H1 (cell line): ENCODE data around the gene PRKCH. TPM values are rescaled to one million over a fixed set of nuclear protein-coding genes. Genes with fewer than 3 reads are reported as not detected.

Source experiments
- CTCF ChIA-PET: fragments of 300-600 bp; sonication (Branson Sonifier 250); formaldehyde crosslinking; loops from one replicate; lab custom pipeline; 2021; ENCODE audit not compliant: partially characterized antibody; lab: Charles Lee
- POLR2A ChIA-PET: fragments of 300-600 bp; sonication (Branson Sonifier 250); formaldehyde crosslinking; loops from one replicate; lab custom pipeline; 2021; ENCODE audit warnings: inconsistent platforms; ENCODE audit not compliant: partially characterized antibody; lab: Charles Lee
- DNase-seq, 2 experiments: peaks; one replicate each; pipeline versions ENCODE4 v3.0.0 to v3.0.0-alpha.2; 2010 to 2022; ENCODE audit warnings: low spot score in 2 of 2, low read depth in 1 of 2, mixed read lengths in 1 of 2
- FAIRE-seq: peaks from 2 replicates; lab custom pipeline; 2011; peaks lifted over from hg19 to GRCh38; lab: Jason Lieb, UNC
- H2AFZ ChIP-seq: 2 replicates; pipeline ENCODE4 v1.8.1; 2012; ENCODE audit warnings: low read length, inconsistent platforms
- H2AK5ac ChIP-seq: 2 replicates; pipeline ENCODE4 v1.6.1; 2013; ENCODE audit warnings: low read depth, low read length
- H2BK120ac ChIP-seq: replicated peaks from 2 replicates; pipeline ENCODE3; 2013; ENCODE audit warnings: low read depth, low read length, inconsistent platforms
- H2BK12ac ChIP-seq: 2 replicates; pipeline ENCODE4 v1.6.1; 2013; ENCODE audit warnings: low read depth, low read length
- H2BK15ac ChIP-seq: 2 replicates; pipeline ENCODE4 v1.6.1; 2013; ENCODE audit warnings: low read length
- H2BK20ac ChIP-seq: 2 replicates; pipeline ENCODE4 v1.6.1; 2013; ENCODE audit warnings: low read length
- H2BK5ac ChIP-seq: 2 replicates; pipeline ENCODE4 v1.6.1; 2013; ENCODE audit warnings: low read depth, low read length
- H3K14ac ChIP-seq: 2 replicates; pipeline ENCODE4 v1.6.1; 2013; ENCODE audit warnings: inconsistent platforms; ENCODE audit not compliant: insufficient read length
- H3K18ac ChIP-seq: 2 replicates; pipeline ENCODE4 v1.6.1; 2013; ENCODE audit warnings: low read length; ENCODE audit errors: extremely low read depth
- H3K23ac ChIP-seq: 2 replicates; pipeline ENCODE4 v1.6.1; 2013; ENCODE audit warnings: inconsistent platforms; ENCODE audit not compliant: insufficient read length
- H3K23me2 ChIP-seq: 2 replicates; pipeline ENCODE4 v1.6.1; 2013; ENCODE audit warnings: low read depth, low read length
- H3K27ac ChIP-seq: 2 replicates; pipeline ENCODE4 v1.6.1; 2011; ENCODE audit warnings: low read depth, low read length, inconsistent platforms
- H3K27me3 ChIP-seq, 4 experiments: replicated peaks in 1 of 4; 1 replicate in 1 of 4; 2 replicates in 3 of 4; pipeline versions ENCODE4 v1.6.1 to v1.8.1; 2011 to 2013; ENCODE audit warnings: low read length in 3 of 4, mild to moderate bottlenecking in 3 of 4, inconsistent platforms in 2 of 4, mixed read lengths in 2 of 4, moderate library complexity in 1 of 4; ENCODE audit not compliant: control insufficient read depth in 3 of 4, insufficient read depth in 3 of 4; ENCODE audit errors: extremely low read depth in 1 of 4
- H3K36me3 ChIP-seq, 4 experiments: 2 replicates each; pipeline versions ENCODE4 v1.6.1 to v1.8.1; 2011 to 2013; ENCODE audit warnings: mild to moderate bottlenecking in 4 of 4, low read length in 3 of 4, moderate library complexity in 2 of 4, control low read depth in 1 of 4, inconsistent platforms in 1 of 4; ENCODE audit not compliant: insufficient read depth in 4 of 4, control insufficient read depth in 2 of 4
- H3K4ac ChIP-seq: replicated peaks from 2 replicates; pipeline ENCODE3; 2013; ENCODE audit warnings: low read length, low read depth, mixed read lengths, inconsistent platforms; ENCODE audit not compliant: insufficient read length
- H3K4me1 ChIP-seq, 4 experiments: replicated peaks in 1 of 4; 1 replicate in 1 of 4; 2 replicates in 3 of 4; pipeline versions ENCODE4 v1.6.1 to v1.8.1; 2011 to 2013; ENCODE audit warnings: low read length in 3 of 4, inconsistent platforms in 2 of 4, mixed read lengths in 1 of 4; ENCODE audit not compliant: insufficient read depth in 4 of 4, control insufficient read depth in 3 of 4
- H3K4me2 ChIP-seq, 2 experiments: 2 replicates each; pipeline versions ENCODE4 v1.6.1 to v1.8.1; 2011 to 2013; ENCODE audit warnings: low read depth in 2 of 2, low read length in 2 of 2, control low read depth in 1 of 2, inconsistent platforms in 1 of 2, mild to moderate bottlenecking in 1 of 2; ENCODE audit not compliant: insufficient read depth in 1 of 2
- H3K4me3 ChIP-seq, 4 experiments: fragments of 200-600, 300-600 bp in 1 of 4; sonication (generic), shearing (Covaris generic), sonication (Bioruptor Twin) in 1 of 4; 2 replicates each; pipeline versions ENCODE4 v1.5.1 to v1.8.1; 2011 to 2016; ENCODE audit warnings: low read length in 4 of 4, low read depth in 3 of 4, control low read depth in 2 of 4, inconsistent platforms in 2 of 4, mild to moderate bottlenecking in 2 of 4, mixed read lengths in 1 of 4, moderate library complexity in 1 of 4; ENCODE audit not compliant: insufficient read depth in 2 of 4; ENCODE audit errors: extremely low read depth in 1 of 4
- H3K56ac ChIP-seq: replicated peaks from 2 replicates; pipeline ENCODE3; 2013; ENCODE audit warnings: low read depth, mild to moderate bottlenecking, mixed read lengths, low read length, inconsistent platforms; ENCODE audit not compliant: insufficient read length
- H3K79me1 ChIP-seq: 2 replicates; pipeline ENCODE4 v1.6.1; 2013; ENCODE audit warnings: low read depth, low read length, control low read depth
- H3K79me2 ChIP-seq, 2 experiments: 2 replicates each; pipeline versions ENCODE4 v1.6.1 to v1.8.1; 2012 to 2013; ENCODE audit warnings: low read length in 2 of 2, mild to moderate bottlenecking in 2 of 2, inconsistent platforms in 1 of 2; ENCODE audit not compliant: insufficient read depth in 2 of 2, control insufficient read depth in 1 of 2
- H3K9ac ChIP-seq, 4 experiments: replicated peaks in 1 of 4; 1 replicate in 1 of 4; 2 replicates in 3 of 4; pipeline versions ENCODE4 v1.6.1 to v1.8.1; 2011 to 2013; ENCODE audit warnings: low read depth in 3 of 4, low read length in 3 of 4, control low read depth in 2 of 4, mild to moderate bottlenecking in 2 of 4, moderate library complexity in 2 of 4, inconsistent platforms in 1 of 4; ENCODE audit errors: extremely low read depth in 1 of 4
- H3K9me3 ChIP-seq, 2 experiments: 2 replicates each; pipeline versions ENCODE4 v1.6.1 to v1.8.1; 2012 to 2013; ENCODE audit warnings: mild to moderate bottlenecking in 2 of 2, moderate library complexity in 2 of 2, control low read depth in 1 of 2, inconsistent platforms in 1 of 2, low read depth in 1 of 2, low read length in 1 of 2, mixed read lengths in 1 of 2; ENCODE audit not compliant: insufficient read depth in 2 of 2
- H4K20me1 ChIP-seq, 2 experiments: replicated peaks in 1 of 2; 2 replicates each; pipeline versions ENCODE3 to v1.8.1; 2011 to 2013; ENCODE audit warnings: inconsistent platforms in 2 of 2, low read length in 2 of 2, mild to moderate bottlenecking in 1 of 2; ENCODE audit not compliant: insufficient read depth in 2 of 2, control insufficient read depth in 1 of 2
- H4K5ac ChIP-seq: 2 replicates; pipeline ENCODE4 v1.6.1; 2013; ENCODE audit warnings: low read length, low read depth, mixed read lengths, inconsistent platforms; ENCODE audit not compliant: insufficient read length
- H4K8ac ChIP-seq: 2 replicates; pipeline ENCODE4 v1.8.0; 2013; ENCODE audit warnings: mild to moderate bottlenecking, moderate library complexity, low read length, inconsistent platforms; ENCODE audit not compliant: insufficient read depth; ENCODE audit errors: extremely low read depth
- H4K91ac ChIP-seq: replicated peaks from 2 replicates; pipeline ENCODE3; 2013; ENCODE audit warnings: low read length, mixed read lengths, inconsistent platforms; ENCODE audit not compliant: insufficient read length
- BCL11A ChIP-seq, 2 experiments: IDR thresholded peaks; one replicate each; pipeline ENCODE4 v1.6.1; 2011; ENCODE audit warnings: low read depth in 2 of 2, low read length in 2 of 2, mild to moderate bottlenecking in 2 of 2
- CEBPB ChIP-seq: IDR thresholded peaks from 2 replicates; pipeline ENCODE4 v1.6.1; 2012; ENCODE audit warnings: low read depth, low read length
- EZH2 ChIP-seq: fragments of 200-600 bp; sonication (generic); IDR thresholded peaks from 2 replicates; pipeline ENCODE4 v1.7.1; 2012; ENCODE audit warnings: low read depth, mild to moderate bottlenecking, moderate library complexity, low read length, inconsistent platforms; ENCODE audit not compliant: severe bottlenecking
- JUND ChIP-seq: IDR thresholded peaks from 2 replicates; pipeline ENCODE4 v1.6.1; 2011; ENCODE audit warnings: mild to moderate bottlenecking, improper control_type of control experiment, low read length
- KDM4A ChIP-seq: IDR thresholded peaks from one replicate; pipeline ENCODE4 v1.7.1; 2012; ENCODE audit warnings: low read depth, mild to moderate bottlenecking, moderate library complexity, low read length, inconsistent platforms; ENCODE audit not compliant: severe bottlenecking
- MAFK ChIP-seq: IDR thresholded peaks from 2 replicates; pipeline ENCODE4 v1.6.1; 2012; ENCODE audit warnings: low read depth, mild to moderate bottlenecking, improper control_type of control experiment, low read length
- NANOG ChIP-seq: IDR thresholded peaks from 2 replicates; pipeline ENCODE4 v1.6.1; 2011; ENCODE audit warnings: low read length, low read depth, mild to moderate bottlenecking, inconsistent platforms; ENCODE audit not compliant: insufficient read depth, poor library complexity, severe bottlenecking
- RNF2 ChIP-seq: fragments of 200-900, 300-1000 bp; sonication (generic); IDR thresholded peaks from 2 replicates; pipeline ENCODE4 v1.7.1; 2016; ENCODE audit warnings: borderline replicate concordance, low read depth, mild to moderate bottlenecking, antibody characterized with exemption, low read length; ENCODE audit not compliant: poor library complexity, severe bottlenecking; ENCODE audit errors: missing control alignments
- SUZ12 ChIP-seq: fragments of 200-600 bp; sonication (generic); IDR thresholded peaks from 2 replicates; pipeline ENCODE4 v1.6.1; 2012; ENCODE audit warnings: mild to moderate bottlenecking, inconsistent platforms, low read length, moderate library complexity, mixed read lengths
- YY1 ChIP-seq: IDR thresholded peaks from 2 replicates; pipeline ENCODE4 v1.6.1; 2011; ENCODE audit warnings: low read depth, mild to moderate bottlenecking, low read length
- WGBS, 2 experiments: shearing (Covaris generic) in 1 of 2; methylation state at CpG; one replicate each; pipeline versions ENCODE4 v1.1.6 to v1.1.7; 2013 to 2015; ENCODE audit warnings: low lambda C conversion rate in 2 of 2, mixed read lengths in 2 of 2, inconsistent platforms in 1 of 2, low coverage in 1 of 2, missing lambda C conversion rate in 1 of 2; ENCODE audit not compliant: insufficient replicate concordance in 2 of 2, insufficient coverage in 1 of 2, insufficient read length in 1 of 2; ENCODE audit errors: extremely low coverage in 1 of 2, missing lambda C conversion rate in 1 of 2; 5-methylcytosine and 5-hydroxymethylcytosine counted together
- polyA plus RNA-seq, 7 experiments: library from polyadenylated mRNA; depleted of rRNA in 3 of 7; stranded (reverse) in 5 of 7; unstranded in 2 of 7; fragments of >200 nt in 5 of 7; fragments of 200-250 nt in 2 of 7; gene quantifications; 1 replicate in 5 of 7; 2 replicates in 1 of 7; 4 replicates in 1 of 7; pipeline versions ENCODE4 v1.2.1 to v1.2.3, GENCODE V29; 2011 to 2013; ENCODE audit warnings: missing spikeins in 2 of 7, mixed read lengths in 2 of 7
- total RNA-seq: library from RNA; stranded (reverse); fragmentation: NEBNext Ultra II Directional; extraction: Animal tissue kit (Norgen Biotek cat#: 25700); gene quantifications from 2 replicates; pipeline ENCODE4 v1.2.1, GENCODE V29; 2021
- TF ChIP-seq, protein P1 (sequence below): IDR thresholded peaks from 2 replicates; pipeline ENCODE4 v1.6.1; 2011; ENCODE audit warnings: low read length, improper control_type of control experiment
- TF ChIP-seq, protein P2 (sequence below): IDR thresholded peaks from 2 replicates; pipeline ENCODE4 v1.6.1; 2012; ENCODE audit warnings: inconsistent platforms

PRKCH gene
- total and polyA plus RNA-seq, 2 of the 8 experiments (the other 6 are each of a cell fraction or from before 2014, with no cell fraction given): 6.4 to 7.0 TPM

DNA sequence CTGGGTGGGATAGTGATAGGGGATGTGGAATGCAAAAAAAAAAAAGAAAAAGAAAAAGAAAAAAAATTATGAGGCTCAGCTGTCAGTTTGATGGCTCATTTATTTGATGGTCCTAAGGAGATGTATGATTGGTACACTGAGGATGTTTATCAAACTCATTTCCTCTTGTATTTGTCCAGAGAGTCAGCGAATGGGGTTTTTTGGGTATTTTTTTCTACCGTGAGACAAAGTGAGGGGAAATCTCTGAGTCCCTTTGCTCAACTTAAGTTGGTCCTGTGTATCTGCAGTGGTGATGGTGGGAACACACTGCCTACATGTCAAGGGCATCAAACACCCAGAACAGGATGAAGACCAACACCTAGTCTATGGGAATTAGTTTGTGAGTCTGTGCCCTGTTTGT, 197.0 kb downstream of the PRKCH start:
- Histone ChIP-seq H3K36me3 (no peaks in the 10 kb centered on the region), H3K4me2 (no peak overlapping the region), H3K27me3 (no peaks in the 10 kb centered on the region), H3K27ac (no peak overlapping the region), H3K4me1 (no peaks in the 10 kb centered on the region), H2BK12ac (no peak overlapping the region), H3K14ac (no peak overlapping the region), H3K4ac (no peak overlapping the region), H2BK20ac (no peak overlapping the region), H3K18ac (no peak overlapping the region), H3K79me2 (no peaks in the 10 kb centered on the region), H2AK5ac (no peak overlapping the region), H3K23me2 (no peaks in the 10 kb centered on the region; the same call in 1 of the 2 replicates), H3K56ac (no peak overlapping the region), H2AFZ (no peak overlapping the region), H3K9me3 (no peaks in the 10 kb centered on the region), H4K5ac (no peak overlapping the region), H3K79me1 (no peaks in the 10 kb centered on the region), H3K4me3 (no peak overlapping the region), H2BK15ac (no peak overlapping the region), H2BK5ac (no peak overlapping the region), H2BK120ac (no peak overlapping the region), H3K9ac (no peak overlapping the region), H4K91ac (no peak overlapping the region), H3K23ac (no peak overlapping the region), H4K20me1 (no peaks in the 10 kb centered on the region), H4K8ac (no peak overlapping the region)
- WGBS, 2 experiments: 77% methylated on average over 2 of the region's 2 CpGs; no CpG with 5 or more reads in 1 of the 2 experiments
- ChIA-PET POLR2A (no interaction called here), CTCF (interaction anchor here (1.3 to 2.5 kb wide), 2 partner anchors 8 to 43 kb away, joined by 5 to 7 read pairs; no protein-coding TSS in a partner anchor)
- FAIRE-seq: no peak
- DNase-seq: no peak
- TF ChIP-seq KDM4A (no peak), YY1 (no peak), JUND (no peak), NANOG (no peak), BCL11A (IDR thresholded peaks at IDR 0.05; ENCODE audit: low read depth in 2 of 2, low read length in 2 of 2) (no peak), SUZ12 (no peak), RNF2 (no peak), MAFK (no peak), EZH2 (no peak), CEBPB (no peak)
- TF ChIP-seq, protein P1, sequence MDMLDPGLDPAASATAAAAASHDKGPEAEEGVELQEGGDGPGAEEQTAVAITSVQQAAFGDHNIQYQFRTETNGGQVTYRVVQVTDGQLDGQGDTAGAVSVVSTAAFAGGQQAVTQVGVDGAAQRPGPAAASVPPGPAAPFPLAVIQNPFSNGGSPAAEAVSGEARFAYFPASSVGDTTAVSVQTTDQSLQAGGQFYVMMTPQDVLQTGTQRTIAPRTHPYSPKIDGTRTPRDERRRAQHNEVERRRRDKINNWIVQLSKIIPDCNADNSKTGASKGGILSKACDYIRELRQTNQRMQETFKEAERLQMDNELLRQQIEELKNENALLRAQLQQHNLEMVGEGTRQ: no peak
- TF ChIP-seq, protein P2, sequence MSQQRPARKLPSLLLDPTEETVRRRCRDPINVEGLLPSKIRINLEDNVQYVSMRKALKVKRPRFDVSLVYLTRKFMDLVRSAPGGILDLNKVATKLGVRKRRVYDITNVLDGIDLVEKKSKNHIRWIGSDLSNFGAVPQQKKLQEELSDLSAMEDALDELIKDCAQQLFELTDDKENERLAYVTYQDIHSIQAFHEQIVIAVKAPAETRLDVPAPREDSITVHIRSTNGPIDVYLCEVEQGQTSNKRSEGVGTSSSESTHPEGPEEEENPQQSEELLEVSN: no peak
